Hepatocyte (in vitro differentiated cells): ENCODE measurements around the gene RAB3D. TPM values are rescaled to one million over a fixed set of nuclear protein-coding genes. Genes with fewer than 3 reads are reported as not detected.

Experiments used
- polyA plus RNA-seq: library from polyadenylated mRNA; unstranded; fragments of >200 nt; fragmentation: Nextera tagmentation; extraction: Ambion mirVana; gene quantifications from 2 replicates; pipeline ENCODE4 v1.2.1, GENCODE V29; 2016
- total RNA-seq: library from RNA; depleted of rRNA; stranded (reverse); fragments of >200 nt; gene quantifications from 2 replicates; pipeline ENCODE4 v1.2.3, GENCODE V29; 2014

RAB3D gene
- total and polyA plus RNA-seq, 2 experiments from 2014 or later: 32.6 to 63.7 TPM

Other genes with a start within 250 kb of the RAB3D start
- gene SPC24, start 183.9 kb downstream of the RAB3D start, total RNA-seq: 9.0 and 11.5 TPM in 2 replicates
- gene SPC24, start 183.9 kb downstream of the RAB3D start, polyA plus RNA-seq: 5.2 and 8.8 TPM in 2 replicates
- 58.3 and 60.3 TPM in 2 replicates for gene KANK2, start 142.1 kb downstream of the RAB3D start, total RNA-seq
- gene KANK2, start 142.1 kb downstream of the RAB3D start, polyA plus RNA-seq: 35.2 and 39.6 TPM in 2 replicates
- gene ANGPTL8, start 100.0 kb downstream of the RAB3D start, total RNA-seq: 24.9 and 25.5 TPM in 2 replicates
- 14.4 and 20.8 TPM in 2 replicates for gene ANGPTL8, start 100.0 kb downstream of the RAB3D start, polyA plus RNA-seq
- 12.6 and 17.4 TPM in 2 replicates for gene DOCK6, start 77.1 kb downstream of the RAB3D start, total RNA-seq
- 36.8 and 43.7 TPM in 2 replicates for gene DOCK6, start 77.1 kb downstream of the RAB3D start, polyA plus RNA-seq
- not detected in 2 replicates for gene TSPAN16, start 43.5 kb downstream of the RAB3D start, total RNA-seq
- not detected in 2 replicates for gene TSPAN16, start 43.5 kb downstream of the RAB3D start, polyA plus RNA-seq
- 188 TPM in 2 replicates for gene TMEM205, start 6.6 kb upstream of the RAB3D start, total RNA-seq
- gene TMEM205, start 6.6 kb upstream of the RAB3D start, polyA plus RNA-seq: 199 and 212 TPM in 2 replicates
- 10.1 and 14.6 TPM in 2 replicates for gene CCDC159, start 6.9 kb upstream of the RAB3D start, total RNA-seq
- 27.1 and 46.3 TPM in 2 replicates for gene CCDC159, start 6.9 kb upstream of the RAB3D start, polyA plus RNA-seq
- gene PLPPR2, start 15.8 kb upstream of the RAB3D start, total RNA-seq: 10.9 and 25.9 TPM in 2 replicates
- 41.7 and 47.0 TPM in 2 replicates for gene PLPPR2, start 15.8 kb upstream of the RAB3D start, polyA plus RNA-seq
- 2.2 and 3.1 TPM in 2 replicates for gene SWSAP1, start 35.0 kb upstream of the RAB3D start, total RNA-seq
- 4.0 and 4.9 TPM in 2 replicates for gene SWSAP1, start 35.0 kb upstream of the RAB3D start, polyA plus RNA-seq
- gene EPOR, start 44.7 kb upstream of the RAB3D start, total RNA-seq: 16.6 and 20.9 TPM in 2 replicates
- 34.2 and 46.8 TPM in 2 replicates for gene EPOR, start 44.7 kb upstream of the RAB3D start, polyA plus RNA-seq
- 20.6 and 27.6 TPM in 2 replicates for gene RGL3, start 79.7 kb upstream of the RAB3D start, total RNA-seq
- 55.6 and 94.8 TPM in 2 replicates for gene RGL3, start 79.7 kb upstream of the RAB3D start, polyA plus RNA-seq
- gene ODAD3, start 95.5 kb upstream of the RAB3D start, total RNA-seq: 0.08 and 1.3 TPM in 2 replicates
- 1.4 and 1.9 TPM in 2 replicates for gene ODAD3, start 95.5 kb upstream of the RAB3D start, polyA plus RNA-seq
- 60.0 and 85.1 TPM in 2 replicates for gene PRKCSH, start 96.0 kb upstream of the RAB3D start, total RNA-seq
- gene PRKCSH, start 96.0 kb upstream of the RAB3D start, polyA plus RNA-seq: 245 and 251 TPM in 2 replicates
- gene ELAVL3, start 141.4 kb upstream of the RAB3D start, total RNA-seq: 0.30 TPM in 1 of 2 replicates, not detected in the other
- gene ELAVL3, start 141.4 kb upstream of the RAB3D start, polyA plus RNA-seq: 0.11 and 0.18 TPM in 2 replicates
- gene ZNF653, start 166.2 kb upstream of the RAB3D start, total RNA-seq: 8.4 and 9.5 TPM in 2 replicates
- 9.6 and 10.2 TPM in 2 replicates for gene ZNF653, start 166.2 kb upstream of the RAB3D start, polyA plus RNA-seq
- 32.5 and 36.3 TPM in 2 replicates for gene ECSIT, start 189.5 kb upstream of the RAB3D start, total RNA-seq
- 23.2 and 26.3 TPM in 2 replicates for gene ECSIT, start 189.5 kb upstream of the RAB3D start, polyA plus RNA-seq
- gene CNN1, start 199.2 kb upstream of the RAB3D start, total RNA-seq: 12.1 and 20.1 TPM in 2 replicates
- gene CNN1, start 199.2 kb upstream of the RAB3D start, polyA plus RNA-seq: 12.6 and 12.9 TPM in 2 replicates
- 28.1 and 30.3 TPM in 2 replicates for gene ELOF1, start 219.6 kb upstream of the RAB3D start, total RNA-seq
- gene ELOF1, start 219.6 kb upstream of the RAB3D start, polyA plus RNA-seq: 72.6 and 81.1 TPM in 2 replicates
- gene ACP5, start 238.0 kb upstream of the RAB3D start, total RNA-seq: 16.6 and 18.1 TPM in 2 replicates
- 6.5 and 7.2 TPM in 2 replicates for gene ACP5, start 238.0 kb upstream of the RAB3D start, polyA plus RNA-seq